AG09309 (cell line): Measurements from ENCODE around the gene NACAD.
"Not testable (repeated sequence)": the region's sequence is repeated elsewhere in the genome, so short reads cannot be mapped to it uniquely, and the experiment has no call there.

ENCODE experiments used
- DNase-seq: peaks from one replicate; pipeline ENCODE4 v3.0.0-alpha.2; 2010; ENCODE audit warnings: low read depth
- H3K4me3 ChIP-seq: 2 replicates; pipeline ENCODE4 v1.5.1; 2011; ENCODE audit warnings: mild to moderate bottlenecking, low read depth, low read length, moderate library complexity; ENCODE audit not compliant: control insufficient read depth
- CTCF ChIP-seq: IDR thresholded peaks from 2 replicates; pipeline ENCODE4 v1.5.1; 2011; ENCODE audit warnings: mild to moderate bottlenecking, low read depth, low read length, inconsistent platforms; ENCODE audit not compliant: insufficient read depth, control insufficient read depth; ENCODE audit errors: missing control alignments

Gene NACAD

GRCh38 chr7:45039106-45039505 is 49.7 kb downstream of the NACAD start:
- DNase-seq, result no peak
- TF ChIP-seq CTCF, result no peak
- no peak overlapping the region for H3K4me3 ChIP-seq

GRCh38 chr7:45037876-45038275 is 50.9 kb downstream of the NACAD start:
- TF ChIP-seq CTCF, result no peak
- no peak overlapping the region for H3K4me3 ChIP-seq
- DNase-seq, result no peak

- no peak for TF ChIP-seq CTCF
- DNase-seq, result no peak
- H3K4me3 ChIP-seq, result no peak overlapping the region
Measured at GRCh38 chr7:45036796-45037195, 52.0 kb downstream of the NACAD start.

- no peak overlapping the region for H3K4me3 ChIP-seq
- no peak for DNase-seq
- TF ChIP-seq CTCF, result no peak
Measured at GRCh38 chr7:45036317-45036716, 52.5 kb downstream of the NACAD start.

GRCh38 chr7:45035893-45036292 is 52.9 kb downstream of the NACAD start:
- DNase-seq, result no peak
- no peak for TF ChIP-seq CTCF
- H3K4me3 ChIP-seq, result no peak overlapping the region

GRCh38 chr7:45035371-45035770 is 53.4 kb downstream of the NACAD start:
- TF ChIP-seq CTCF, result no peak
- DNase-seq, result no peak
- H3K4me3 ChIP-seq, result no peak overlapping the region

GRCh38 chr7:45034710-45035109 is 54.1 kb downstream of the NACAD start:
- not testable (repeated sequence) for DNase-seq, H3K4me3 ChIP-seq
